GM23338 (cell line): ENCODE measurements around the gene PTPRA.

Experiments used
- CREB1 ChIP-seq: fragments of 250-450 bp; sonication (Bioruptor Pico); IDR thresholded peaks from 2 replicates; pipeline ENCODE4 v1.5.0; 2020; ENCODE audit warnings: low read depth, mild to moderate bottlenecking, moderate library complexity
- EZH2 ChIP-seq: fragments of 200-600 bp; sonication (generic); IDR thresholded peaks from one replicate; pipeline ENCODE4 v1.8.0; 2017; ENCODE audit warnings: antibody characterized with exemption, mild to moderate bottlenecking, low read depth; ENCODE audit not compliant: unreplicated experiment
- EZH2phosphoT487 ChIP-seq: fragments of 200-600 bp; sonication (generic); IDR thresholded peaks from one replicate; pipeline ENCODE4 v1.8.1; 2018; ENCODE audit warnings: antibody characterized with exemption; ENCODE audit not compliant: unreplicated experiment
- JUNB ChIP-seq: IDR thresholded peaks from one replicate; pipeline ENCODE4 v1.6.1; 2016; ENCODE audit warnings: antibody characterized with exemption; ENCODE audit not compliant: unreplicated experiment
- POLR2AphosphoS5 ChIP-seq: IDR thresholded peaks from 2 replicates; pipeline ENCODE4 v1.6.1; 2016; ENCODE audit warnings: antibody characterized with exemption, low read depth
- STAT1 ChIP-seq: IDR thresholded peaks from one replicate; pipeline ENCODE4 v1.6.1; 2016; ENCODE audit warnings: antibody characterized with exemption; ENCODE audit not compliant: unreplicated experiment
- ZNF114 ChIP-seq: fragments of 250-450 bp; sonication (Bioruptor Pico); IDR thresholded peaks from 2 replicates; pipeline ENCODE4 v1.5.0; 2020; ENCODE audit warnings: mild to moderate bottlenecking, moderate library complexity
- TF ChIP-seq, protein P1 (sequence below), 2 experiments: fragments of 200-600 bp in 1 of 2; sonication (generic) in 1 of 2; conservative IDR thresholded peaks; 2 replicates each; pipeline versions ENCODE4 v1.5.1 to v1.6.1; 2016 to 2017; ENCODE audit warnings: antibody characterized with exemption in 2 of 2, low read depth in 2 of 2, mild to moderate bottlenecking in 2 of 2, moderate library complexity in 1 of 2
- TF ChIP-seq, protein P2 (sequence below): IDR thresholded peaks from one replicate; pipeline ENCODE4 v1.6.1; 2018; ENCODE audit warnings: antibody characterized with exemption; ENCODE audit not compliant: unreplicated experiment

DNA sequence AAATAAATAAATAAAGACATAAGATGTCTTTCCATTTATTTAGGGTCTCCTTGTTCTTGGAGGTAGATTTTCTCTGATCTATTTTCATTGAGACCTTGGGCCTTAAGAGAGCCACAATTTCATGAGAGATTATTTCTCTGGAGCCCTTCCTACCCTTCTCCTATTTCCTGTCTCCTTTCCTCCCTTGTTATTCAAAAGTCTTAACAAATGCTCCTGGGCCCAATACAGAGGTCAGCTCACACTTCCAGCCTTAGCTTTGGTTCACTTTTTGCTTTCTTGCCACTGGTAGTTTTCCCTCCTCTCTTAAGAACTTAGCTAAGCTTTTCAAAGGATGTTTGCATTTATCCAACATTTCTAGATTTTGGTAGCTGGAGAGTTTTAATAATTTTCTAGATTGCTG lies 44.0 kb downstream of the PTPRA start:
- no peak for TF ChIP-seq CREB1 (CRISPR knock-in tag)
- TF ChIP-seq, protein P1, sequence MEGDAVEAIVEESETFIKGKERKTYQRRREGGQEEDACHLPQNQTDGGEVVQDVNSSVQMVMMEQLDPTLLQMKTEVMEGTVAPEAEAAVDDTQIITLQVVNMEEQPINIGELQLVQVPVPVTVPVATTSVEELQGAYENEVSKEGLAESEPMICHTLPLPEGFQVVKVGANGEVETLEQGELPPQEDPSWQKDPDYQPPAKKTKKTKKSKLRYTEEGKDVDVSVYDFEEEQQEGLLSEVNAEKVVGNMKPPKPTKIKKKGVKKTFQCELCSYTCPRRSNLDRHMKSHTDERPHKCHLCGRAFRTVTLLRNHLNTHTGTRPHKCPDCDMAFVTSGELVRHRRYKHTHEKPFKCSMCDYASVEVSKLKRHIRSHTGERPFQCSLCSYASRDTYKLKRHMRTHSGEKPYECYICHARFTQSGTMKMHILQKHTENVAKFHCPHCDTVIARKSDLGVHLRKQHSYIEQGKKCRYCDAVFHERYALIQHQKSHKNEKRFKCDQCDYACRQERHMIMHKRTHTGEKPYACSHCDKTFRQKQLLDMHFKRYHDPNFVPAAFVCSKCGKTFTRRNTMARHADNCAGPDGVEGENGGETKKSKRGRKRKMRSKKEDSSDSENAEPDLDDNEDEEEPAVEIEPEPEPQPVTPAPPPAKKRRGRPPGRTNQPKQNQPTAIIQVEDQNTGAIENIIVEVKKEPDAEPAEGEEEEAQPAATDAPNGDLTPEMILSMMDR (conservative IDR thresholded peaks at IDR 0.05; ENCODE audit: low read depth in 2 of 2): no peak
- no peak for TF ChIP-seq POLR2AphosphoS5
- TF ChIP-seq STAT1: no peak
- no peak for TF ChIP-seq EZH2
- TF ChIP-seq EZH2phosphoT487: no peak
- no peak for TF ChIP-seq JUNB
- no peak for TF ChIP-seq ZNF114 (CRISPR knock-in tag)
- TF ChIP-seq, protein P2, sequence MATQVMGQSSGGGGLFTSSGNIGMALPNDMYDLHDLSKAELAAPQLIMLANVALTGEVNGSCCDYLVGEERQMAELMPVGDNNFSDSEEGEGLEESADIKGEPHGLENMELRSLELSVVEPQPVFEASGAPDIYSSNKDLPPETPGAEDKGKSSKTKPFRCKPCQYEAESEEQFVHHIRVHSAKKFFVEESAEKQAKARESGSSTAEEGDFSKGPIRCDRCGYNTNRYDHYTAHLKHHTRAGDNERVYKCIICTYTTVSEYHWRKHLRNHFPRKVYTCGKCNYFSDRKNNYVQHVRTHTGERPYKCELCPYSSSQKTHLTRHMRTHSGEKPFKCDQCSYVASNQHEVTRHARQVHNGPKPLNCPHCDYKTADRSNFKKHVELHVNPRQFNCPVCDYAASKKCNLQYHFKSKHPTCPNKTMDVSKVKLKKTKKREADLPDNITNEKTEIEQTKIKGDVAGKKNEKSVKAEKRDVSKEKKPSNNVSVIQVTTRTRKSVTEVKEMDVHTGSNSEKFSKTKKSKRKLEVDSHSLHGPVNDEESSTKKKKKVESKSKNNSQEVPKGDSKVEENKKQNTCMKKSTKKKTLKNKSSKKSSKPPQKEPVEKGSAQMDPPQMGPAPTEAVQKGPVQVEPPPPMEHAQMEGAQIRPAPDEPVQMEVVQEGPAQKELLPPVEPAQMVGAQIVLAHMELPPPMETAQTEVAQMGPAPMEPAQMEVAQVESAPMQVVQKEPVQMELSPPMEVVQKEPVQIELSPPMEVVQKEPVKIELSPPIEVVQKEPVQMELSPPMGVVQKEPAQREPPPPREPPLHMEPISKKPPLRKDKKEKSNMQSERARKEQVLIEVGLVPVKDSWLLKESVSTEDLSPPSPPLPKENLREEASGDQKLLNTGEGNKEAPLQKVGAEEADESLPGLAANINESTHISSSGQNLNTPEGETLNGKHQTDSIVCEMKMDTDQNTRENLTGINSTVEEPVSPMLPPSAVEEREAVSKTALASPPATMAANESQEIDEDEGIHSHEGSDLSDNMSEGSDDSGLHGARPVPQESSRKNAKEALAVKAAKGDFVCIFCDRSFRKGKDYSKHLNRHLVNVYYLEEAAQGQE: no peak
